WERI-Rb-1 (cell line): Measurements from ENCODE around the gene MED27.

Experiments
- DNase-seq: peaks from one replicate; pipeline ENCODE4 v3.0.0-alpha.2; 2020
- H3K27ac ChIP-seq: fragments of 250-450 bp; sonication (Bioruptor Pico); 2 replicates; pipeline ENCODE4 v1.5.1; 2020; ENCODE audit warnings: mild to moderate bottlenecking, moderate library complexity
- H3K27me3 ChIP-seq: fragments of 250-450 bp; sonication (Bioruptor Pico); 2 replicates; pipeline ENCODE4 v1.5.1; 2021; ENCODE audit warnings: mild to moderate bottlenecking, low read depth, moderate library complexity; ENCODE audit not compliant: insufficient read depth, severe bottlenecking
- H3K36me3 ChIP-seq: fragments of 250-450 bp; sonication (Bioruptor Pico); 2 replicates; pipeline ENCODE4 v1.5.1; 2020; ENCODE audit warnings: mild to moderate bottlenecking, moderate library complexity
- H3K4me3 ChIP-seq: 2 replicates; pipeline ENCODE4 v1.5.1; 2011; ENCODE audit warnings: low read depth, mild to moderate bottlenecking, control low read depth, low read length
- H3K9me3 ChIP-seq: fragments of 250-450 bp; sonication (Bioruptor Pico); 2 replicates; pipeline ENCODE4 v1.5.1; 2021; ENCODE audit warnings: mild to moderate bottlenecking, moderate library complexity; ENCODE audit not compliant: severe bottlenecking
- TF ChIP-seq, protein P1 (sequence below): IDR thresholded peaks from 2 replicates; pipeline ENCODE4 v1.5.1; 2011; ENCODE audit warnings: low read depth, mild to moderate bottlenecking, control low read depth, inconsistent platforms, low read length

The MED27 gene, protein sequence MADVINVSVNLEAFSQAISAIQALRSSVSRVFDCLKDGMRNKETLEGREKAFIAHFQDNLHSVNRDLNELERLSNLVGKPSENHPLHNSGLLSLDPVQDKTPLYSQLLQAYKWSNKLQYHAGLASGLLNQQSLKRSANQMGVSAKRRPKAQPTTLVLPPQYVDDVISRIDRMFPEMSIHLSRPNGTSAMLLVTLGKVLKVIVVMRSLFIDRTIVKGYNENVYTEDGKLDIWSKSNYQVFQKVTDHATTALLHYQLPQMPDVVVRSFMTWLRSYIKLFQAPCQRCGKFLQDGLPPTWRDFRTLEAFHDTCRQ

DNA sequence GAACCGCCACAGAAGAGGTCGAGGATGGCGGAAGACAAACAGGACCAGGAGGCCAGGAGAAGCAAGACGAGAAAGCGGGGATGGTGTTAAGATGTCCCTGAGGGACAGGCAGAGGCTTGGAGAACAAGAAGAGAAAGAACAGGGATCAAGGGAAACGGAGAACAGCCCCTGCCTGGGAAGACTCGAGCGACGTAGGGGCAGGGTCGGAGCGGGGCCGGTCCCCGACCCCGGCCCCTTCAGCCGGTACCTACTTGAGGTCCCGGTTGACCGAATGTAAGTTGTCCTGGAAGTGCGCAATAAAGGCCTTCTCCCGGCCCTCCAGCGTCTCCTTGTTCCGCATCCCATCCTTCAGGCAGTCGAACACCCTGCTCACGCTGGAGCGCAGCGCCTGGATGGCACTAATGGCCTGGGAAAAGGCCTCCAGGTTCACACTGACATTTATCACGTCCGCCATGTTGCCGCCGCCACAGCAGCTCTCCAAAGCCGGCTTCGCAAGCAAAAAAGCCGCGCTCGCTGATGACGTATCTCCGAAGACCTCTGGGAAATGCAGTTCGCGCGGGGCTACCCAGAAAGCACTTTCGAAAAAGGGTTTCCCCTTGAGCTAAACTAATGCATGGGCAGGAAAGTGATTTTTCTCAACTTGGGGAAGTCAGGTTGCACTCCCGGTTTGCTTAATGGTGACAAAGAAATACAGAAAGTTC lies at the start of gene MED27:
Gene MED27 (minus strand): TSS at position 477 of the 701 bp plus-strand sequence. CDS start 23 bp downstream, at position 454.
- H3K4me3 ChIP-seq: peak within 1 kb of the TSS; percentile 73
- H3K9me3 ChIP-seq: no peaks in the 10 kb centered on the region
- no peaks in the 10 kb centered on the region for H3K27me3 ChIP-seq
- peak; percentile 95 for DNase-seq
- H3K27ac ChIP-seq: peak within 1 kb of the TSS; percentile 70
- TF ChIP-seq, protein P1, sequence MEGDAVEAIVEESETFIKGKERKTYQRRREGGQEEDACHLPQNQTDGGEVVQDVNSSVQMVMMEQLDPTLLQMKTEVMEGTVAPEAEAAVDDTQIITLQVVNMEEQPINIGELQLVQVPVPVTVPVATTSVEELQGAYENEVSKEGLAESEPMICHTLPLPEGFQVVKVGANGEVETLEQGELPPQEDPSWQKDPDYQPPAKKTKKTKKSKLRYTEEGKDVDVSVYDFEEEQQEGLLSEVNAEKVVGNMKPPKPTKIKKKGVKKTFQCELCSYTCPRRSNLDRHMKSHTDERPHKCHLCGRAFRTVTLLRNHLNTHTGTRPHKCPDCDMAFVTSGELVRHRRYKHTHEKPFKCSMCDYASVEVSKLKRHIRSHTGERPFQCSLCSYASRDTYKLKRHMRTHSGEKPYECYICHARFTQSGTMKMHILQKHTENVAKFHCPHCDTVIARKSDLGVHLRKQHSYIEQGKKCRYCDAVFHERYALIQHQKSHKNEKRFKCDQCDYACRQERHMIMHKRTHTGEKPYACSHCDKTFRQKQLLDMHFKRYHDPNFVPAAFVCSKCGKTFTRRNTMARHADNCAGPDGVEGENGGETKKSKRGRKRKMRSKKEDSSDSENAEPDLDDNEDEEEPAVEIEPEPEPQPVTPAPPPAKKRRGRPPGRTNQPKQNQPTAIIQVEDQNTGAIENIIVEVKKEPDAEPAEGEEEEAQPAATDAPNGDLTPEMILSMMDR: no peak
- H3K36me3 ChIP-seq: peaks cover 35% of the 10 kb centered on the region

DNA sequence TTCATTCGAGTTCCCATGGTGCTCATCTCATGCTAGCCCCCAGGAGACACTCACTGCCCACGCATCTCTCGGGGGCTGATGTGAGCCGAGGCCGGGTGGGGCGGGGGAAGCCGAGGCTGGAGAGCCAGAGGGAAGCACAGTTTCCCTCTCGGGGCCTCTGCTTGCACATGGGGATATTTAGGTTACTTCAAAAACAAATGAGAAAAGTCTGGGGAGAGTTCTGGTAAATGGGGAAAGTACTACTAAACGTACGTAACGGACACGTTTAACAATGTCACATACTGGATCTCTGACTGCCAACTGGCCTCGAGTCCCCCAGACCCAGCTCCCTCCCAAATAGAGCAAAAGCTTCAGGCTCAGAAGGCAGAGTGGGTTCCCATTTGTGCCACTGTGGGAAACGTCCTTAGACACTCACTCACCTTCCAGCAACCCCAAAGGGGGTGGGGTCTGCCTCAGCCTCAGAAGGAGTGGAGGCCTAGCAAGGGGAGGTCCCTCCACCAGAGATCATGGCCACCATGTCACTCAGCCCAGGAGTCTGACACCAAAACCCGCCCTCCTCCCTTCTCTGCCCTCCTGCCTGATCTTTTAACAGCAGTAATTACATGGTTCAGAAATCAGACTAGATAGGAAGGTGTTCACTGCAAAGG lies 48.3 kb upstream of the MED27 start:
- TF ChIP-seq, protein P1: no peak
- no peaks in the 10 kb centered on the region for H3K36me3 ChIP-seq
- no peaks in the 10 kb centered on the region for H3K9me3 ChIP-seq
- no peak overlapping the region for H3K4me3 ChIP-seq
- no peak overlapping the region for H3K27ac ChIP-seq
- H3K27me3 ChIP-seq: no peaks in the 10 kb centered on the region
- peak; percentile 43 for DNase-seq

DNA sequence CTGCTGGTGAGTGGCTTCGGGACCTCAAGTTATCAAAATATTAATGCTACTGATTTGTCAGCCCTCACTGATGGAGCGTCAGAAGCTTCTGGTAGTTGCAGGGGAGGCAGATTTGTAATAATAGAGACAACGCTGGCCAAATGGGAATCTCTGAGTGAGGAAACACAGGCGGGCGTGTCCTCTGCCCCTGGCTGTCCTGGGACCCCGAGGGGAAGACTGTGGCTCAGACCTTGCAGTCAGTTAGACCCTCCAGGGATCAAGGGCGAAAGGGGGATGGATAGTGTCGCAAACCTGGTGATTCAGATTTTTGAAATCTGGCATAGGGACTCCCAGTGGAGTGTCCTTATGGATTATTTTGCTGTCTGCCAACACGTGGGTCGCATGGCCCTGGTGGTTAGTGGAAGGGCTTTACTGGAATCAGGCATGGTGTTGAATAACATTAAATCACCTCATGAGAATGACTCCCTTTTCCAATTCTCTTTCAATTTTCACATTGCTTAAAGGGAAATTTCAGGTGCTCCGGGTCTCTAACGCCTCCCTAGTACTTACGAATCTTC lies 47.1 kb upstream of the MED27 start:
- no peak overlapping the region for H3K4me3 ChIP-seq
- no peak for DNase-seq
- no peaks in the 10 kb centered on the region for H3K27me3 ChIP-seq

DNA sequence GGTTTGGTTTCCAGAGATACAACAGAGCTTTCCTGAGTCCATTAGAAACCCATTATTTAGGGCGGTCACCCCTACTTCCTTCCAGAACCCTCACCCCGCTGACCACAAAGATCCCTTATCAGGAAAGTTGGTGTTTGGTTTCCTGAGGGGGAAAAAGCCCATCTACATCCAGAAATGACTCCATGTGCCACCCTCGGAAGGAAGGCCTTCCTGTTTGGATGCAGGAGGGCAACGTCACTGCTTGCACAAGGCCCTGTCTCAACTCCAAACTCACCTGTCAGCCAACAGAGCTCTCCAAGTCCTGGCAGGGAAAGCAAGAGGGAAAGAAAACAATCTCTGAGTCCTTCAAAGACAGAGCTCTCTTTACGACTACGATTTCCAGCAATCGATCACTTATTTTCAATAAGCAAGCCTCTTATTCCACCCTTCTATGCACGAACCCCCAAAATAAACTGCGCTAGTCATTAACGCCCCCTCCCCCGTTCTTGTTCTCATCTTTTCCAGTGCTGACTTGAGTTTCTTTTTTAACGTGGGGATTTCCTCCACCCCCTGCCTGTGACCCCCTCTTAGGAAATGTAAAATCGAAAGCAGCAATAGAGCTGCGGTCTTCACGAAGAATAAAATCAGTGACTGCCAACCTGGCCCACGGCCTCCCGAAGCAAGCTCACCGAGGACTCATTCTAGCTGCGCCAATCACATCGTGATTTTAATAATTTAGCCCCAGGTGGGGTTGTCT lies 46.4 kb upstream of the MED27 start:
- H3K27ac ChIP-seq: no peak overlapping the region
- no peak overlapping the region for H3K4me3 ChIP-seq
- TF ChIP-seq, protein P1: no peak
- DNase-seq: no peak
- H3K36me3 ChIP-seq: no peaks in the 10 kb centered on the region
- H3K27me3 ChIP-seq: no peaks in the 10 kb centered on the region
- no peaks in the 10 kb centered on the region for H3K9me3 ChIP-seq

More for the DNA sequence above, 47.1 kb upstream of the MED27 start:
- H3K36me3 ChIP-seq: no peaks in the 10 kb centered on the region
- H3K27ac ChIP-seq: no peak overlapping the region
- TF ChIP-seq, protein P1: no peak
- no peaks in the 10 kb centered on the region for H3K9me3 ChIP-seq

DNA sequence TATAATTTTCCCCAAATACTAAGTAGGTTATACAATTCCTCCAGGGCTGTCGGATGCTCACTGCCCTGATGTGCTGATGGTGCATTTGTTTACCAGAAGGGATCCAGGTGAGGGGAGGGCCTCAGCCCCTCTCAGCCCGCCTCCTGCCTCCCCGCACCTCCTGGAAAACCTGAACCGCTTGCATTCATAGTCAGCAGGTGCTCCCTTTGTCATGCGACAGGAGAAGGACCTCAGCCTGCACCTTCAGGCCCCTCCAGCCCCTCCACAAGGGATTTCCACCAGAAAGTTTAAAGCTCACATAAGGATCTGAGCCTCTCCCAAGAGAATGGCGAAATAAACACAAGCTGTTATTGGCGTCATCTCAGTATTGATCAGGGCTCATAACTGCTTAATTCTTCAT lies 45.7 kb upstream of the MED27 start:
- TF ChIP-seq, protein P1: no peak
- Histone ChIP-seq H3K27ac (no peak overlapping the region), H3K4me3 (no peak overlapping the region), H3K9me3 (no peaks in the 10 kb centered on the region), H3K27me3 (no peaks in the 10 kb centered on the region), H3K36me3 (no peaks in the 10 kb centered on the region)
- DNase-seq: no peak
